ENCODE results near the gene ZNF385C.

Gene ZNF385C

DNA sequence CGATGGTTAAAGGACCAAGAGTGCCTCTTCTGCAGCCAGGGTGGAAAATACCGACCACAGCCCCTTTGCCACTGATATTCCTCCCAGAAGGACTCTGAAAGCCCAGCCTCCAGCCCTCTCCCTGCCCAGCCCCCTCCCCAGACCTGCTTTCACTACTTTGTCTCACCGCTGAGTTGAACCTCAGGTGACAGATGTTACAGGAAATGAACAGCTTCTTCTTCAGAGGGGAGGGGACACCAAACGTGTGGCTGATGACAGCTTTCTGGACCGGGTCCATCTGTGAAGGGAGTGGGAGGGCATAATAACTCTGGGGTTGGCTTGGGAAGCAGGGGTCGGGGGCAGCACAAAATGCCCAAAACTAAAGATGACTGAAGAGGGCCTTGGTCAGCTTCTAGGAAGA is 64.2 kb downstream of the ZNF385C start:
- in situ Hi-C loops (cut with MboI; ENCODE audit: low pct_unique_long_range_greater_than_20kb, low sequenced_read_pairs, unreplicated experiment): no loop called here
- TF ChIP-seq, protein P1, sequence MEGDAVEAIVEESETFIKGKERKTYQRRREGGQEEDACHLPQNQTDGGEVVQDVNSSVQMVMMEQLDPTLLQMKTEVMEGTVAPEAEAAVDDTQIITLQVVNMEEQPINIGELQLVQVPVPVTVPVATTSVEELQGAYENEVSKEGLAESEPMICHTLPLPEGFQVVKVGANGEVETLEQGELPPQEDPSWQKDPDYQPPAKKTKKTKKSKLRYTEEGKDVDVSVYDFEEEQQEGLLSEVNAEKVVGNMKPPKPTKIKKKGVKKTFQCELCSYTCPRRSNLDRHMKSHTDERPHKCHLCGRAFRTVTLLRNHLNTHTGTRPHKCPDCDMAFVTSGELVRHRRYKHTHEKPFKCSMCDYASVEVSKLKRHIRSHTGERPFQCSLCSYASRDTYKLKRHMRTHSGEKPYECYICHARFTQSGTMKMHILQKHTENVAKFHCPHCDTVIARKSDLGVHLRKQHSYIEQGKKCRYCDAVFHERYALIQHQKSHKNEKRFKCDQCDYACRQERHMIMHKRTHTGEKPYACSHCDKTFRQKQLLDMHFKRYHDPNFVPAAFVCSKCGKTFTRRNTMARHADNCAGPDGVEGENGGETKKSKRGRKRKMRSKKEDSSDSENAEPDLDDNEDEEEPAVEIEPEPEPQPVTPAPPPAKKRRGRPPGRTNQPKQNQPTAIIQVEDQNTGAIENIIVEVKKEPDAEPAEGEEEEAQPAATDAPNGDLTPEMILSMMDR (IDR thresholded peaks at IDR 0.05; ENCODE audit: extremely low read depth, insufficient read depth, missing control alignments): no peak
- DNase-seq (ENCODE audit: low spot score): no peak

- in situ Hi-C loops (cut with MboI; ENCODE audit: low pct_unique_long_range_greater_than_20kb, low sequenced_read_pairs, unreplicated experiment): no loop called here
- DNase-seq (ENCODE audit: low spot score): no peak
- TF ChIP-seq, protein P1 (IDR thresholded peaks at IDR 0.05; ENCODE audit: extremely low read depth, insufficient read depth, missing control alignments): no peak
These were observed 66.7 kb downstream of the ZNF385C start for GRCh38 chr17:42031584-42031983.

DNA sequence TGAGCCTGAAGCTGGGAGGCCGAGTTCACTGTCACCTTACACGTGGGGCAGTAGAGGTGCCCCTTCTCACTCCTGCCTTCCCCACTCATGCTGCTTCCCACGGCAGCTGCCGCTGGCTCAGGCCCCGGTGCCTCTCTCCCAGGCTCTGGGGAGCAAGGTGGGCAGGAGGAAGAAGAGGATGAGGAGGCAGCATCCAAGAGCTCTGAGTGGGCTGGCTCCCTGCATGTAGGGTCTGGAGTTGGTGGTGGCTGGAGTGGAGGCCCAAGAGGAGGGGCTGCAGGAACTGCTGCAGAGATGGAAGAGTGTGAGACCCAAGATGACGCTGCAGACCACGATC is 69.5 kb downstream of the ZNF385C start:
- TF ChIP-seq, protein P1 (IDR thresholded peaks at IDR 0.05; ENCODE audit: extremely low read depth, insufficient read depth, missing control alignments): no peak
- in situ Hi-C loops (cut with MboI; ENCODE audit: low pct_unique_long_range_greater_than_20kb, low sequenced_read_pairs, unreplicated experiment): loop anchor here (10.0 kb wide), 1 partner anchor 86 kb away; the partner anchor contains the start of gene DHX58
- DNase-seq (ENCODE audit: low spot score): no peak

DNA sequence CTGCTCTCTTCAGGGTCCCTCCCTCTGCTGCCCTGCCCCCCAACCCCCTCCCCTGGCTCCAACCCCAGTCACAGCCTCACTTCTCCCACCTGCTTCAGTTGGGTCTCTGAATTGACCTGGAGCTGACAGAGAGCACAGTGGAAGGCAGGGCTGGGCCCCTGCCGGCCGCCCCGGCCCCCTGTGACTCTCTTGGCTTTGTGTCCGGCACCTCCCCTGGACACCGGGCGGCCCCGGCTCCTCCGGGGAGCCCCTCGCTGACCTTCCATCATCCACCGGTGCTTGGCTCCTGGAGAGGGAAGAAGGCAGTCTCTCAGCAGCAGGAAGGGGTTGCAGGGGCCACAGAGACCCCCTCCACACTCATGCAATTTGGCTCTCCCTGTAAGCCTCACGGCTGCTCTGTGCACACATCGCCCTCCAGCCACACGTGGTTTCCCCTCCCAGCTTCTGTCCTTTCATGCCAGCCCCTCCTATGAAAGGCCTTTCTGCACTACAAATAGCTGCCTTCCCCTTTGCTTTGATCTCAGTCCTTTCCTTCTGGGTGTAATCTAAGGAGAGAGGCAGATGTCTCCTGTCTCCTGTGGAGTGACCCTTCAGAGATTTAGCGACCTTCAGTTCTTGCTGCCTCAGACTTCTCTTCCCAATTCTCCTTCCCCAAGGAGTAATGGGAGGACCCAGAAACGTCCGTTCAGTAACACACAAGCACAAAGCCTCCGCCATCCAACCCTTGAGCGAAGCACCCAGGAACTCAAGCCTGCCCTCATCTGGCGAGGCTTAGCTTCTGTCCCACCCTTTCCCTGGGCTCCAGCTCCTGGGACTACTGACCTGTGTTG is 70.1 kb downstream of the ZNF385C start:
- no peak for DNase-seq (ENCODE audit: low spot score)
- in situ Hi-C loops (cut with MboI; ENCODE audit: low pct_unique_long_range_greater_than_20kb, low sequenced_read_pairs, unreplicated experiment): loop anchor here (10.0 kb wide), 1 partner anchor 87 kb away; the partner anchor contains the start of gene DHX58
- TF ChIP-seq, protein P1 (IDR thresholded peaks at IDR 0.05; ENCODE audit: extremely low read depth, insufficient read depth, missing control alignments): no peak

DNA sequence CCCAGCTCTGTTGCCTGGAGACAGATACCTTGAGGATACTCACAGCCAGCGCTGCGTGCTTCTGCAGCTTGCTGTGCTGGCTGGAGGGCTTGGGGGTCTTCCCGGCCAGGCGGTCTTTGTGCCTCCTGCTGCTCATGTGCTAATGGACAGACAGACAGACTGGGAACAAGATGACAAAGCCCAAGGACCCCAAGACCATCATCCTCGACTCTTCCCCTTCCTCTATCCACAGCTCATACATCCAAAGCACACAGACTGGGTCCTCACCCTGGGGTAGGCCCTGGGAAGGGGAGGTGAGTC is 70.7 kb downstream of the ZNF385C start:
- peak; percentile 17 for DNase-seq (ENCODE audit: low spot score)
- in situ Hi-C loops (cut with MboI; ENCODE audit: low pct_unique_long_range_greater_than_20kb, low sequenced_read_pairs, unreplicated experiment): loop anchor here (10.0 kb wide), 1 partner anchor 87 kb away; the partner anchor contains the start of gene DHX58
- TF ChIP-seq, protein P1 (IDR thresholded peaks at IDR 0.05; ENCODE audit: extremely low read depth, insufficient read depth, missing control alignments): no peak

DNA sequence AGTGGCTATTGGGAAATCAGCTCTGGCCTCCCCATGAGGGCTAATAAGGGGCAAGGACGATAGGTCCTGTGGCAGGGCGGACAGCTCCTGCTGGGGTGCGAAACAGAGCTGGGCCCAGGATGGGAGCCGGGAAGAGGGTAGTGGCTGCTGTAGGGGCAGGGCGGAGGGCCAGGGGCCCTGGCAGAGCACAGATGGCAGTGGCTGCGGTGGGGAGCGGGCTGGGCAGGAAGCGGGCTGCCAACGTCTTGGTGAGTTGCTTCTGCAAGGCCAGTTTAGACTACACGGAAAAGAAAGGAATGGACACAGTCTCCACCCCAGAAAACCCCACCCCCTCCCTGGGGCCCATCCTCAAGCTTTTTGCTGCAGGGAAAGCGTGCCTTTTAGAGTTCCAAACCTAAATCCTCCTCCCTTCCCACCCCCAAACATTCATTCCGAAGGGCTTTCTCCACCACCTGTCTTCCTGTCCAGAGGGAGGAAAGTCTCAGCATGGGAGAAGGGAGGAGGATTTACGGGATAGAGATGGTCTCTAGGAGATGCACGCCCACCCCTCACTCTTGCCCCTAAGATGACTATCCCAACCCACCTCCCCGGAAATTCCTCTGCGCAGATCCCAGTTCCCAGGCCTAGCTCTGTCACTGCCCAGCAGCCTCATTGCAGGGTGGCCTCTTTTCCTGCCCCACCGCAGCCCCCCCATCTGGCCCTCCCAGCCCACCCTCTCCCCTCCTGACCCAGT is 71.2 kb downstream of the ZNF385C start:
- peak; percentile 26 for DNase-seq (ENCODE audit: low spot score)
- in situ Hi-C loops (cut with MboI; ENCODE audit: low pct_unique_long_range_greater_than_20kb, low sequenced_read_pairs, unreplicated experiment): loop anchor here (10.0 kb wide), 1 partner anchor 88 kb away; the partner anchor contains the start of gene DHX58

More for the DNA sequence above, 71.2 kb downstream of the ZNF385C start:
- TF ChIP-seq, protein P1 (IDR thresholded peaks at IDR 0.05; ENCODE audit: extremely low read depth, insufficient read depth, missing control alignments): no peak

Measured in GM13977 (cell line).